ENCODE data around the gene PCDHGA8.

DNA sequence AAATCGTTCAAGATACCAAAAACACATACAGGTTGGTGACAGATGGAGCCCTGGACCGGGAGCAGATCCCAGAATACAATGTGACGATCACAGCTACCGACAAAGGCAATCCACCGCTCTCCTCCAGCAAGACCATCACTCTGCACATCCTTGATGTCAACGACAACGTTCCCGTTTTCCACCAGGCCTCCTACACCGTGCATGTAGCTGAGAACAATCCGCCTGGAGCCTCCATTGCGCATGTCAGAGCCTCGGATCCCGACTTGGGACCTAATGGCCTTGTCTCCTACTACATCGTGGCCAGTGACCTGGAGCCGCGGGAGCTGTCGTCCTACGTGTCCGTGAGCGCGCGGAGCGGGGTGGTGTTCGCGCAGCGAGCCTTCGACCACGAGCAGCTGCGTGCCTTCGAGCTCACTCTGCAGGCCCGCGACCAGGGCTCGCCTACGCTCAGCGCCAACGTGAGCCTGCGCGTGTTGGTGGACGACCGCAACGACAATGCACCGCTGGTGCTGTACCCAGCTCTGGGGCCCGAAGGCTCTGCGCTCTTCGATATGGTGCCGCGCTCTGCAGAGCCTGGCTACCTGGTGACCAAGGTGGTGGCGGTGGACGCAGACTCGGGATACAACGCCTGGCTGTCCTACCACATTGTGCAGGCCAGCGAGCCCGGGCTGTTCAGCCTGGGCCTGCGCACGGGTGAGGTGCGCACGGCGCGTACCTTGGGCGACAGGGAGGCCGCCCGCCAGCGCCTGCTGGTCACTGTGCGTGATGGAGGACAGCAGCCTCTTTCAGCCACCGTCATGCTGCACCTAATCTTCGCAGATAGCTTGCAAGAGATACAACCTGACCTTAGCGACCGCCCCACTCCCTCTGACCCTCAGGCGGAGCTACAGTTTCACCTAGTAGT is 20.6 kb upstream of the PCDHGA8 start:
- TF ChIP-seq, protein P1, sequence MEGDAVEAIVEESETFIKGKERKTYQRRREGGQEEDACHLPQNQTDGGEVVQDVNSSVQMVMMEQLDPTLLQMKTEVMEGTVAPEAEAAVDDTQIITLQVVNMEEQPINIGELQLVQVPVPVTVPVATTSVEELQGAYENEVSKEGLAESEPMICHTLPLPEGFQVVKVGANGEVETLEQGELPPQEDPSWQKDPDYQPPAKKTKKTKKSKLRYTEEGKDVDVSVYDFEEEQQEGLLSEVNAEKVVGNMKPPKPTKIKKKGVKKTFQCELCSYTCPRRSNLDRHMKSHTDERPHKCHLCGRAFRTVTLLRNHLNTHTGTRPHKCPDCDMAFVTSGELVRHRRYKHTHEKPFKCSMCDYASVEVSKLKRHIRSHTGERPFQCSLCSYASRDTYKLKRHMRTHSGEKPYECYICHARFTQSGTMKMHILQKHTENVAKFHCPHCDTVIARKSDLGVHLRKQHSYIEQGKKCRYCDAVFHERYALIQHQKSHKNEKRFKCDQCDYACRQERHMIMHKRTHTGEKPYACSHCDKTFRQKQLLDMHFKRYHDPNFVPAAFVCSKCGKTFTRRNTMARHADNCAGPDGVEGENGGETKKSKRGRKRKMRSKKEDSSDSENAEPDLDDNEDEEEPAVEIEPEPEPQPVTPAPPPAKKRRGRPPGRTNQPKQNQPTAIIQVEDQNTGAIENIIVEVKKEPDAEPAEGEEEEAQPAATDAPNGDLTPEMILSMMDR (IDR thresholded peaks at IDR 0.05; ENCODE audit: low read depth, low read length, poor library complexity, severe bottlenecking), result no peak
- TF ChIP-seq EZH2phosphoT487 (IDR thresholded peaks at IDR 0.05; ENCODE audit: borderline replicate concordance, low read length), result no peak

Measured in DOHH2 (cell line).